MM.1S (cell line): Measurements from ENCODE around the gene RPL10A.

Source experiments
- DNase-seq: peaks from one replicate; pipeline ENCODE4 v3.0.0-alpha.2; 2015
- H2AFZ ChIP-seq: fragments of 300-600 bp; sonication (generic); 2 replicates; pipeline ENCODE4 v1.6.0; 2016; ENCODE audit warnings: antibody characterized with exemption, low read length
- H3F3A ChIP-seq: fragments of 300-600 bp; sonication (generic); 2 replicates; pipeline ENCODE4 v1.6.1; 2016; ENCODE audit warnings: mild to moderate bottlenecking, antibody characterized with exemption, low read length, moderate library complexity, mixed read lengths; ENCODE audit not compliant: insufficient read depth
- H3K27ac ChIP-seq: fragments of 300-600 bp; sonication (generic); 2 replicates; pipeline ENCODE4 v1.5.1; 2016; ENCODE audit warnings: mild to moderate bottlenecking, low read length
- H3K27me3 ChIP-seq: fragments of 300-600 bp; sonication (generic); replicated peaks from 2 replicates; pipeline ENCODE4 v1.6.0; 2016; ENCODE audit warnings: low read length; ENCODE audit not compliant: insufficient read depth
- H3K36me3 ChIP-seq: fragments of 300-600 bp; sonication (generic); replicated peaks from 2 replicates; pipeline ENCODE4 v1.6.1; 2016; ENCODE audit warnings: mild to moderate bottlenecking, low read length, mixed read lengths; ENCODE audit not compliant: insufficient read depth
- H3K4me1 ChIP-seq: fragments of 300-600 bp; sonication (generic); 2 replicates; pipeline ENCODE4 v1.6.1; 2016; ENCODE audit warnings: low read length, mixed read lengths
- H3K4me2 ChIP-seq: fragments of 300-600 bp; sonication (generic); 2 replicates; pipeline ENCODE4 v1.6.0; 2016; ENCODE audit warnings: low read depth, low read length
- H3K4me3 ChIP-seq: fragments of 300-600 bp; sonication (generic); 2 replicates; pipeline ENCODE4 v1.5.1; 2016; ENCODE audit warnings: low read length, mixed read lengths
- H3K79me2 ChIP-seq: fragments of 300-600 bp; sonication (generic); 2 replicates; pipeline ENCODE4 v1.6.1; 2016; ENCODE audit warnings: mixed run types, low read length, mixed read lengths
- H3K9ac ChIP-seq: fragments of 300-600 bp; sonication (generic); 2 replicates; pipeline ENCODE4 v1.6.1; 2016; ENCODE audit warnings: low read length, mixed read lengths
- H3K9me2 ChIP-seq: fragments of 300-600 bp; sonication (generic); replicated peaks from 2 replicates; pipeline ENCODE4 v1.6.1; 2016; ENCODE audit warnings: mild to moderate bottlenecking, low read length, mixed read lengths; ENCODE audit not compliant: insufficient read depth
- H3K9me3 ChIP-seq: fragments of 300-600 bp; sonication (generic); replicated peaks from 2 replicates; pipeline ENCODE4 v1.6.1; 2016; ENCODE audit warnings: mild to moderate bottlenecking, low read length, mixed read lengths; ENCODE audit not compliant: insufficient read depth
- H4K20me1 ChIP-seq: fragments of 300-600 bp; sonication (generic); 2 replicates; pipeline ENCODE4 v1.6.1; 2016; ENCODE audit warnings: mild to moderate bottlenecking, low read length, moderate library complexity, mixed read lengths; ENCODE audit not compliant: insufficient read depth
- CTCF ChIP-seq: fragments of 300-600 bp; sonication (generic); IDR thresholded peaks from 2 replicates; pipeline ENCODE4 v1.5.1; 2016; ENCODE audit warnings: antibody characterized with exemption, low read length, mixed read lengths
- EZH2 ChIP-seq: fragments of 300-600 bp; sonication (generic); optimal IDR thresholded peaks from 2 replicates; pipeline ENCODE3; 2017; ENCODE audit warnings: low read depth, mild to moderate bottlenecking, antibody characterized with exemption, low read length, mixed read lengths
- EZH2phosphoT487 ChIP-seq: fragments of 300-600 bp; sonication (generic); IDR thresholded peaks from 2 replicates; pipeline ENCODE4 v1.6.1; 2018; ENCODE audit warnings: antibody characterized with exemption, low read length

Gene RPL10A

GRCh38 chr6:35518566-35519312 lies 50.5 kb downstream of the RPL10A start:
- TF ChIP-seq EZH2: no peak
- TF ChIP-seq CTCF: no peak
- TF ChIP-seq EZH2phosphoT487: no peak
- Histone ChIP-seq H2AFZ (no peak overlapping the region), H3K4me3 (no peak overlapping the region), H3K27ac (no peak overlapping the region), H3K9me2 (no peaks in the 10 kb centered on the region), H3K9ac (no peak overlapping the region), H3K4me1 (no peaks in the 10 kb centered on the region), H3K36me3 (no peaks in the 10 kb centered on the region), H4K20me1 (no peaks in the 10 kb centered on the region), H3K9me3 (no peaks in the 10 kb centered on the region), H3K27me3 (no peaks in the 10 kb centered on the region), H3K79me2 (no peaks in the 10 kb centered on the region), H3F3A (no peaks in the 10 kb centered on the region), H3K4me2 (no peak overlapping the region)
- DNase-seq: no peak

- Histone ChIP-seq H4K20me1 (no peaks in the 10 kb centered on the region), H3K4me1 (no peaks in the 10 kb centered on the region), H3K36me3 (no peaks in the 10 kb centered on the region), H3K9me3 (no peaks in the 10 kb centered on the region), H3K27ac (no peak overlapping the region), H3K4me3 (no peak overlapping the region), H3K9me2 (no peaks in the 10 kb centered on the region), H3K9ac (no peak overlapping the region), H3K4me2 (no peak overlapping the region), H3F3A (no peaks in the 10 kb centered on the region), H3K27me3 (no peaks in the 10 kb centered on the region), H2AFZ (no peak overlapping the region), H3K79me2 (no peaks in the 10 kb centered on the region)
- no peak for DNase-seq
- no peak for TF ChIP-seq EZH2
- no peak for TF ChIP-seq CTCF
- no peak for TF ChIP-seq EZH2phosphoT487
Observed at GRCh38 chr6:35519313-35520015, 51.3 kb downstream of the RPL10A start.
